Activated CD4-positive, alpha-beta T cell treated with anti-CD3 and anti-CD28 coated beads for 36 hours (primary cell): ENCODE measurements around the gene LIG1. TPM values are rescaled to one million over a fixed set of nuclear protein-coding genes. Genes with fewer than 3 reads are reported as not detected.
"Not testable (repeated sequence)": the region's sequence is repeated elsewhere in the genome, so short reads cannot be mapped to it uniquely, and the experiment has no call there.

Experiments
- ATAC-seq: fragments of 200-7000 bp; cut with Tn5 transposase; one replicate; pipeline ENCODE4 v1.10.0; 2021; ENCODE audit warnings: mild to moderate bottlenecking, moderate library complexity
- CTCF ChIA-PET: fragments of 350-600 bp; sonication (Branson Sonifier 250); formaldehyde crosslinking; loops from one replicate; lab custom pipeline; 2021; ENCODE audit warnings: antibody characterized with exemption; lab: Charles Lee
- POLR2A ChIA-PET: fragments of 350-600 bp; sonication (Branson Sonifier 250); formaldehyde crosslinking; loops from one replicate; lab custom pipeline; 2021; ENCODE audit warnings: antibody characterized with exemption, inconsistent platforms; lab: Charles Lee
- DNase-seq: peaks from one replicate; pipeline ENCODE4 v3.0.0-alpha.2; 2020
- H3K27ac Mint-ChIP-seq: one replicate; pipeline ENCODE4 v1.8.0; 2021; ENCODE audit warnings: mixed read lengths
- H3K27me3 Mint-ChIP-seq: one replicate; pipeline ENCODE4 v1.8.0; 2021; ENCODE audit warnings: mixed read lengths
- H3K36me3 Mint-ChIP-seq: one replicate; pipeline ENCODE4 v1.8.0; 2021; ENCODE audit warnings: low read depth, mixed read lengths
- H3K4me1 Mint-ChIP-seq: one replicate; pipeline ENCODE4 v1.8.0; 2021; ENCODE audit warnings: mixed read lengths
- H3K4me3 Mint-ChIP-seq: one replicate; pipeline ENCODE4 v1.8.0; 2021; ENCODE audit warnings: mild to moderate bottlenecking, moderate library complexity, mixed read lengths
- H3K9me3 Mint-ChIP-seq: one replicate; pipeline ENCODE4 v1.8.0; 2021; ENCODE audit warnings: low read depth, mixed read lengths
- intact Hi-C, 2 experiments: fragments of 100-400 bp; cut with DNase I in 1 of 2; cut with micrococcal nuclease in 1 of 2; formaldehyde crosslinking; loops; one replicate each; pipeline versions ENCODE4 v1.14.2 to v1.15.1; 2022 to 2024; cut with DNase I, micrococcal nuclease
- total RNA-seq, 2 experiments: library from RNA; stranded (reverse); gene quantifications; one replicate each; pipeline ENCODE4 v1.2.3, GENCODE V29; 2021

LIG1 gene
- total RNA-seq, 2 experiments from 2014 or later, result 193 to 194 TPM

DNA sequence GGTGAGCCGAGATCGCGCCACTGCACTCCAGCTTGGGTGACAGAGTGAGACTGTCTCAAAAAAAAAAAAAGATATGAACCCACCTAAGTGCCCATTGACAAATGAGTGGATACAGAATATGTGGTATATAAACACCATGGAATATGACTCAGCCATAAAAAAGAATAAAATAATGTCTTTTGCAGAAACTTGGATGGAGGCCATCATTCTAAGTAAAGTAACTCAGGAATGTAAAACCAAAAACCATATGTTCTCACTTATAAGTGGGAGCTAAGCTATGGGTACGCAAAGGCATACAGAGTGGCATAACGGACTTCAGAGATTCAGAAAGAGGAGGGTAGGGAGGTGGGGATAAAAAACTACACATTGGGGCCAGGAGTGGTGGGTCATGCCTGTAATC, 89.0 kb downstream of the LIG1 start:
- DNase-seq (no peak), ATAC-seq (no peak)
- Mint-ChIP-seq H3K27me3 (peaks cover 3% of the 10 kb centered on the region), H3K4me1 (no peaks in the 10 kb centered on the region), H3K27ac (no peak overlapping the region), H3K9me3 (no peaks in the 10 kb centered on the region), H3K36me3 (no peaks in the 10 kb centered on the region), H3K4me3 (no peak overlapping the region)
- CTCF ChIA-PET, result no interaction called here
- intact Hi-C loops, result no loop called here
- POLR2A ChIA-PET, result no interaction called here

DNA sequence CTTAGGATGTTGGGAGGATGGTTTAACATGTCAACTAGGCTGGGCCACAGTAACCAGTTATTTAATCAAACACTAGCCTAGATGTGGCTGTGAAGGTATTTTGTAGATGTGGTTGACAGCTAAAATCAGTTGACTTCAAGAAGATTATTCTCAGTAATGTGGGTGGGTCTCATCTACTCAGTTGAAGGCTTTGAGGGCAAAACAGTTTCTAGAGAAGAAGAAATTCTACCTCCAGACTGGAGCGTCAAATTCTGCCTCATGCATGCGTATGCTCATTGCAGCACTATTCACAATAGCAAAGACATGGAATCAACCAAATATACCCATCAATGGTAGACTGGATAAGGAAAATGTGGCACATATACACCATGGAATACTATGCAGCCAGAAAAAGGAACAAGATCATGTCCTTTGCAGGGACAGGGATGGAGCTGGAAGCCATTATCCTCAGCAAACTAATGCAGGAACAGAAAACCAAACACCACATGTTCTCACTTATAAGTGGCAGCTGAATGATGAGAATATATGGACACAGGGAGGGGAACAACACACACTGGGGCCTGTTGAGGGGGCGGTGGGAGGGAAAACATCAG, 99.9 kb downstream of the LIG1 start:
- H3K27me3 Mint-ChIP-seq, H3K27ac Mint-ChIP-seq, DNase-seq, H3K36me3 Mint-ChIP-seq, H3K4me3 Mint-ChIP-seq, H3K9me3 Mint-ChIP-seq, POLR2A ChIA-PET, intact Hi-C loops, ATAC-seq, H3K4me1 Mint-ChIP-seq: not testable (repeated sequence)
- CTCF ChIA-PET, result interaction anchor here (1.0 kb wide), 1 partner anchor 107 kb away, joined by 3 read pairs; no protein-coding TSS in a partner anchor

- ChIA-PET POLR2A (no interaction called here), CTCF (interaction anchor here (1.0 kb wide), 1 partner anchor 106 kb away, joined by 3 read pairs; no protein-coding TSS in a partner anchor)
- intact Hi-C loops, result no loop called here
- ATAC-seq, result no peak
- Mint-ChIP-seq H3K27ac (no peak overlapping the region), H3K36me3 (peaks cover 6% of the 10 kb centered on the region), H3K9me3 (no peaks in the 10 kb centered on the region), H3K4me1 (no peaks in the 10 kb centered on the region), H3K27me3 (no peaks in the 10 kb centered on the region), H3K4me3 (no peak overlapping the region)
- DNase-seq, result no peak
These were observed 100.7 kb downstream of the LIG1 start for GRCh38 chr19:48069435-48069834.

Other genes with a start within 250 kb of the LIG1 start
- gene BSPH1, start 178.2 kb downstream of the LIG1 start, total RNA-seq, result not detected
- not detected for gene ELSPBP1, start 175.7 kb downstream of the LIG1 start, total RNA-seq
- gene CABP5, start 126.3 kb downstream of the LIG1 start, total RNA-seq, result not detected
- gene PLA2G4C, start 59.5 kb downstream of the LIG1 start, total RNA-seq, result 10 to 100 TPM; 11.5 to 12.4 TPM
- gene ZSWIM9, start 336 bp upstream of the LIG1 start, total RNA-seq, result 10 to 100 TPM in 1 of 2 experiments, 1 to 10 TPM in 1; 7.4 to 10.9 TPM
- 100 to 1,000 TPM; 109 to 118 TPM for gene CARD8, start 85.6 kb upstream of the LIG1 start, total RNA-seq
- under 1 TPM in 1 of 2 experiments, not detected in 1; 0.12 TPM for gene ZNF114, start 99.7 kb upstream of the LIG1 start, total RNA-seq
- 100 to 1,000 TPM; 166 to 195 TPM for gene EMP3, start 155.2 kb upstream of the LIG1 start, total RNA-seq
- 10 to 100 TPM; 18.9 to 21.5 TPM for gene TMEM143, start 193.6 kb upstream of the LIG1 start, total RNA-seq
- under 1 TPM in 1 of 2 experiments, not detected in 1; 0.25 TPM for gene SYNGR4, start 194.0 kb upstream of the LIG1 start, total RNA-seq
- gene KDELR1, start 221.2 kb upstream of the LIG1 start, total RNA-seq, result 10 to 100 TPM; 69.5 to 78.8 TPM
- gene GRIN2D, start 223.3 kb upstream of the LIG1 start, total RNA-seq, result under 1 TPM; 0.11 to 0.14 TPM